Dendritic cell treated with granulocyte-macrophage colony-stimulating factor and Interleukin-4, amounts not matched to agents 40 ng/mL and 50 ng/mL, for 4 days (primary cell): ENCODE measurements around the gene GAB1.

Experiments
- H3K27ac Mint-ChIP-seq: one replicate; pipeline ENCODE4 v1.8.0; 2022; ENCODE audit warnings: mild to moderate bottlenecking, mixed read lengths
- H3K27me3 Mint-ChIP-seq: one replicate; pipeline ENCODE4 v1.8.0; 2022; ENCODE audit warnings: mild to moderate bottlenecking, mixed read lengths
- H3K36me3 Mint-ChIP-seq: one replicate; pipeline ENCODE4 v1.8.0; 2022; ENCODE audit warnings: low read depth, mixed read lengths
- H3K4me1 Mint-ChIP-seq: one replicate; pipeline ENCODE4 v1.8.0; 2022; ENCODE audit warnings: low read depth, mixed read lengths
- H3K4me3 Mint-ChIP-seq: one replicate; pipeline ENCODE4 v1.8.0; 2022; ENCODE audit warnings: mild to moderate bottlenecking, moderate library complexity, mixed read lengths
- H3K9me3 Mint-ChIP-seq: one replicate; pipeline ENCODE4 v1.8.0; 2022; ENCODE audit warnings: mixed read lengths
- intact Hi-C: fragments of 100-400 bp; cut with micrococcal nuclease; formaldehyde crosslinking; loops from one replicate; pipeline ENCODE4 v1.15.0; 2022

GAB1 gene

DNA sequence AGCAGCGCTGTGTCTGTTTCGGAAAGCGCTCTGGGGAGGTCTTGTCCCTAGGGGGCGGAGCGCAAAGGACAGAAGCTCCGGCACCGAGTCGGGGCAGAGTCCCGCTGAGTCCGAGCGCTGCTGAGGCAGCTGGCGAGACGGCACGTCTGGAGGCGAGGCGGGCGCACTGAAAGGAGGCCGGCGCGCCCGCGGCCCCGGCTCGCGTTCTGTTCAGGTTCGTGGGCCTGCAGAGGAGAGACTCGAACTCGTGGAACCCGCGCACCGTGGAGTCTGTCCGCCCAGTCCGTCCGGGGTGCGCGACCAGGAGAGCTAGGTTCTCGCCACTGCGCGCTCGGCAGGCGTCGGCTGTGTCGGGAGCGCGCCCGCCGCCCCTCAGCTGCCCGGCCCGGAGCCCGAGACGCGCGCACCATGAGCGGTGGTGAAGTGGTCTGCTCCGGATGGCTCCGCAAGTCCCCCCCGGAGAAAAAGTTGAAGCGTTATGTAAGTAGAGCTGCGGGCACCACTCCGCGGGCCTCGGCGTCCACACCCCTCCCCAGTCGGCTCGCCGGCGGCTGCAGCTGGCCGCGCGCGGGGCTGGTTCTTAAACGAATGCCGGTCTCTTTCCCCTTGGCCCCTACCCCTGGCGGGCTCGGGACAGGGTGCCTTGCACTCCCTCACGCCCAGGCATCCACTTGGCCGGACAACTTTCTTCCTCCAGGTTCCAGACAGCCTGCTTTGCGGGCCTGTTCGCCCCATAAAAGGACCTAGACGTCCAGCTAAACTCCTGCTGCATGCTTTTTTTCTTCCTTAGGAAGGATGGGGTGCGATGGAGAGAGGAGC is at the start of gene GAB1:
TSS of gene GAB1 (plus strand) at position 96 of the 819 bp plus-strand sequence. CDS start at position 409, 313 bp downstream.
- Mint-ChIP-seq H3K9me3 (no peaks in the 10 kb centered on the region), H3K27me3 (peaks cover 4% of the 10 kb centered on the region), H3K4me1 (peaks cover 31% of the 10 kb centered on the region), H3K36me3 (peaks cover 13% of the 10 kb centered on the region), H3K27ac (peak within 1 kb of the TSS; percentile 91), H3K4me3 (peak within 1 kb of the TSS; percentile 93)
- intact Hi-C loops = loop anchor here (1.0 to 5.0 kb wide), 4 partner anchors 40 to 176 kb away; partner anchors contain the start of genes SMARCA5 and USP38

- intact Hi-C loops = no loop called here
- no peak overlapping the region for H3K27ac Mint-ChIP-seq
These were observed 49.1 kb upstream of the GAB1 start for GRCh38 chr4:143287572-143287923.

GRCh38 chr4:143288171-143288570 is 48.5 kb upstream of the GAB1 start:
- no peak overlapping the region for H3K27ac Mint-ChIP-seq

More at GRCh38 chr4:143287572-143287923, 49.1 kb upstream of the GAB1 start:
- H3K36me3 Mint-ChIP-seq = no peaks in the 10 kb centered on the region
- H3K9me3 Mint-ChIP-seq = no peaks in the 10 kb centered on the region
- H3K4me1 Mint-ChIP-seq = no peaks in the 10 kb centered on the region
- no peaks in the 10 kb centered on the region for H3K27me3 Mint-ChIP-seq
- H3K4me3 Mint-ChIP-seq = no peak overlapping the region

GRCh38 chr4:143289370-143289769 is 47.3 kb upstream of the GAB1 start:
- Mint-ChIP-seq H3K27ac (no peak overlapping the region), H3K9me3 (no peaks in the 10 kb centered on the region), H3K27me3 (no peaks in the 10 kb centered on the region), H3K4me1 (no peaks in the 10 kb centered on the region), H3K36me3 (no peaks in the 10 kb centered on the region), H3K4me3 (no peak overlapping the region)
- intact Hi-C loops = no loop called here

More at GRCh38 chr4:143288171-143288570, 48.5 kb upstream of the GAB1 start:
- intact Hi-C loops = no loop called here
- Mint-ChIP-seq H3K27me3 (no peaks in the 10 kb centered on the region), H3K9me3 (no peaks in the 10 kb centered on the region), H3K36me3 (no peaks in the 10 kb centered on the region), H3K4me1 (no peaks in the 10 kb centered on the region), H3K4me3 (no peak overlapping the region)

GRCh38 chr4:143291314-143291713 is 45.4 kb upstream of the GAB1 start:
- Mint-ChIP-seq H3K4me1 (no peaks in the 10 kb centered on the region), H3K27ac (no peak overlapping the region), H3K36me3 (no peaks in the 10 kb centered on the region), H3K9me3 (no peaks in the 10 kb centered on the region), H3K4me3 (no peak overlapping the region), H3K27me3 (no peaks in the 10 kb centered on the region)
- intact Hi-C loops = no loop called here

DNA sequence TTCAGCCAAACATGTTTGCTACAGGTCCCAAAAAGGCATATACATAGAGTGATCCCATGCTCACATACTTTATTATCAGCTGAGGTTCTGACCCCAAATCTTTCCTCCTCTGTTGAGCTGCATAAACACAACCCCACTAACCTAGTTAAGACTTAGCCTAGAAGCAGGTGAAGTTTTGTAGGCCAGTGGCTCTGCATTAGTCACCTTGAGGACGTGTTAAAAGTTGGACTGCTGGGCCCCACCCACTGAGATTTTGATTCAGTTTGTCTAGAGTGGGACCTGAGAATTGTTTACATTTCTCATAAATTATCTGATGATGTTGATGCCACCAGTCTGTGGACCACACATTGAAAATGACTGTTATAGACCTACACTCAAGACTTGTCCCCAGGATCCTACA is 43.8 kb upstream of the GAB1 start:
- H3K27me3 Mint-ChIP-seq = no peaks in the 10 kb centered on the region
- H3K36me3 Mint-ChIP-seq = no peaks in the 10 kb centered on the region
- intact Hi-C loops = no loop called here
- H3K4me3 Mint-ChIP-seq = no peak overlapping the region
- H3K27ac Mint-ChIP-seq = no peak overlapping the region
- no peaks in the 10 kb centered on the region for H3K9me3 Mint-ChIP-seq
- H3K4me1 Mint-ChIP-seq = no peaks in the 10 kb centered on the region

- H3K27ac Mint-ChIP-seq = no peak overlapping the region
- no peaks in the 10 kb centered on the region for H3K4me1 Mint-ChIP-seq
- H3K9me3 Mint-ChIP-seq = no peaks in the 10 kb centered on the region
- no peaks in the 10 kb centered on the region for H3K36me3 Mint-ChIP-seq
- no peaks in the 10 kb centered on the region for H3K27me3 Mint-ChIP-seq
- no peak overlapping the region for H3K4me3 Mint-ChIP-seq
- intact Hi-C loops = no loop called here
These were observed 42.4 kb upstream of the GAB1 start for GRCh38 chr4:143294310-143294709.

DNA sequence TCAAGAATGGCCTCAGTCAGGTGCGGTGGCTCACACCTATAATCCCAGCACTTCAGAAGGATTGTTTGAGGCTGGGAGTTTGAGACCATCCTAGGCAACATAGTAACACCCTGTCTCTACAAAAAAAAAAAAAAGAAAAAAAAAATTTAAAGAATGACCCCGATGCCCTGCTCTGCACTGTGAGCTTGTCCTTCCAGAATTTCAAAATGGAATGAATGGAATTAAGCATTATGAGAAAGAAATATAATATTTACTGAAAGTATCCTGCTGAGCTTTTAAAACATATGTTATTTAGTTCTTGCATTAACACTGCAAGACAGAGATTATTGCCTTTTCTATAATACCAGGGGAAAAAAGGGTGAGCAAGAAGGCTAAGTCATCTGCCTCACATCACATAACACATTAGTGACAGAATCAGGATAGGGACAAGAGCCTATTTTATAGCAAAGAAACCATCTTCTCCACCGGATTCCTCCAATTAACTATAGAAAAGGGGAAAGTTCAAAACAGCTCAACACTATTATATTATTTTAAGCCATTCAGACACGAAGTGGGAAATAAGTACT is 41.9 kb upstream of the GAB1 start:
- Mint-ChIP-seq H3K36me3 (no peaks in the 10 kb centered on the region), H3K4me1 (no peaks in the 10 kb centered on the region), H3K4me3 (no peak overlapping the region), H3K9me3 (no peaks in the 10 kb centered on the region), H3K27ac (no peak overlapping the region), H3K27me3 (no peaks in the 10 kb centered on the region)
- intact Hi-C loops = no loop called here

- Mint-ChIP-seq H3K36me3 (no peaks in the 10 kb centered on the region), H3K4me3 (no peak overlapping the region), H3K27me3 (no peaks in the 10 kb centered on the region), H3K9me3 (no peaks in the 10 kb centered on the region), H3K27ac (no peak overlapping the region), H3K4me1 (no peaks in the 10 kb centered on the region)
- intact Hi-C loops = no loop called here
These were observed 40.1 kb upstream of the GAB1 start for GRCh38 chr4:143296397-143297067.

- Mint-ChIP-seq H3K27me3 (no peaks in the 10 kb centered on the region), H3K4me3 (no peak overlapping the region), H3K36me3 (no peaks in the 10 kb centered on the region), H3K27ac (no peak overlapping the region), H3K4me1 (no peaks in the 10 kb centered on the region), H3K9me3 (no peaks in the 10 kb centered on the region)
- intact Hi-C loops = no loop called here
These were observed 35.8 kb upstream of the GAB1 start for GRCh38 chr4:143300860-143301259.

GRCh38 chr4:143302536-143302935 is 34.1 kb upstream of the GAB1 start:
- Mint-ChIP-seq H3K36me3 (no peaks in the 10 kb centered on the region), H3K27ac (no peak overlapping the region), H3K4me1 (no peaks in the 10 kb centered on the region), H3K4me3 (no peak overlapping the region), H3K27me3 (no peaks in the 10 kb centered on the region), H3K9me3 (no peaks in the 10 kb centered on the region)
- intact Hi-C loops = no loop called here

DNA sequence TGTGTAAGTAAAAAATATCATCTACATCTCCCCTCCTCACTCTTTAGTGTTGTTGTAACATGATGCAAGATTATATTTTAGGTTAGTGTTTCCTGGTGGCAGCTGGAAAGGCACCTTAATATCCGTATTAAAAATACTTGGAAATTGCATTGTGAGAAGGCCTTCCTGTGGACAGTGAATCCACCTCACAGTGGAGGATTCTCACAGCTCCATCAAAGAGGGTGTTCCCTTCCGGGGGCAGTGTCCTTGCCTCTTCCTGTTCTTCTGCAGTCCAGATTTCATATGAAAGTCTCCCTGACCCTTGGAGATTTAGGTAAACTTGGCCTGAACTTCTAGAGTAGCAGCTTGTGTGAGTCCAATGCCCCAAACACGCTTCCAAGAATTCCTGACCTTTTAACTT is 29.9 kb upstream of the GAB1 start:
- H3K36me3 Mint-ChIP-seq = no peaks in the 10 kb centered on the region
- no peak overlapping the region for H3K4me3 Mint-ChIP-seq
- H3K27ac Mint-ChIP-seq = no peak overlapping the region
- no peaks in the 10 kb centered on the region for H3K27me3 Mint-ChIP-seq
- intact Hi-C loops = no loop called here
- no peaks in the 10 kb centered on the region for H3K4me1 Mint-ChIP-seq
- no peaks in the 10 kb centered on the region for H3K9me3 Mint-ChIP-seq

DNA sequence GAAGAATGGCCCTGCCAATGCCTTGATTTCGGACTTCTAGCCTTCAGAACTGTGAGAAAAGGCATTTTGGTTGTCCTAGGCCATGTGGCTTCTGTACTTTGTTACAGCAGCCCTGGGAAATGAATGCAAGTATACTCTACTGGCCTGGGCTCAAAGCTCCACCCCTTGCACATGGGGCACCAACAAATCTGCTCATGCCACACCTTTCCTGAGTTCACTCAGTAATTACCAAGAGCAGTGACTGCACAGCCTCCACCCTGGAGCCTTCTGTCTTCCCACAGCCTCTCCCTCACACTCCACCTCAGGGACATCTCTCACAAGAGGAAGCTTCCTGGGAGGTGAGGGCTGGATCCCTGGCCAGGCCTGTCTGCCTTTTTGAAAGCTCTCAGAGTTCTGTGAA is 29.1 kb upstream of the GAB1 start:
- Mint-ChIP-seq H3K4me1 (no peaks in the 10 kb centered on the region), H3K27me3 (no peaks in the 10 kb centered on the region), H3K36me3 (no peaks in the 10 kb centered on the region), H3K9me3 (no peaks in the 10 kb centered on the region), H3K27ac (no peak overlapping the region), H3K4me3 (no peak overlapping the region)
- intact Hi-C loops = no loop called here

DNA sequence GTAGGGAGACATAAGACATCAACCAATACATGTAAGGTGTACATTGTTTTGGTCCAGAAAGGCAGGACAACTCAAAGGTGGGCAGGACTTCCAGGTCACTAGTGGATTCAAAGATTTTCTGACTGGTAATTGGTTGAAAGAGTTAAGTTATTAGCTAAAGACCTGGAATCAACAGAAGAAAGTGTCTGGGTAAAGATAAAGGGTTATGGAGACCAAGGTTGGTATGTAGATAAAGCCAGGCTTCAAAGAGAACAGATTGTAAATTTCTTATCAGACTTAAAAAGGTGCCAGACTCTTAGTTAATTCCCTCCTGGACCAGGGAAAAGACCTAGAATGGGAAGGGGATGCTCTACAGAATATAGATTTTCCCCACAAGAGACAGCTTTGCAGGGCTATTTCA is 28.3 kb upstream of the GAB1 start:
- intact Hi-C loops = no loop called here

More for the DNA sequence above, 28.3 kb upstream of the GAB1 start:
- H3K27ac Mint-ChIP-seq = no peak overlapping the region
- H3K27me3 Mint-ChIP-seq = no peaks in the 10 kb centered on the region
- H3K4me1 Mint-ChIP-seq = no peaks in the 10 kb centered on the region
- no peaks in the 10 kb centered on the region for H3K9me3 Mint-ChIP-seq
- no peak overlapping the region for H3K4me3 Mint-ChIP-seq
- no peaks in the 10 kb centered on the region for H3K36me3 Mint-ChIP-seq
